Activated naive CD8-positive, alpha-beta T cell treated with anti-CD3 and anti-CD28 coated beads, Interleukin-2, amount 50 U/mL, for 16 hours (primary cell): ENCODE results near the gene OPN1LW.
"Not testable (repeated sequence)": the region's sequence is repeated elsewhere in the genome, so short reads cannot be mapped to it uniquely, and the experiment has no call there.

Experiments used
- DNase-seq: peaks from one replicate; pipeline ENCODE4 v3.0.0-alpha.2; 2020; ENCODE audit warnings: low read depth, low spot score

OPN1LW gene

GRCh38 chrX:154135458-154136229 lies 8.4 kb upstream of the OPN1LW start:
- DNase-seq: no peak

GRCh38 chrX:154136627-154137161 lies 7.3 kb upstream of the OPN1LW start:
- DNase-seq: peak; percentile 38

DNA sequence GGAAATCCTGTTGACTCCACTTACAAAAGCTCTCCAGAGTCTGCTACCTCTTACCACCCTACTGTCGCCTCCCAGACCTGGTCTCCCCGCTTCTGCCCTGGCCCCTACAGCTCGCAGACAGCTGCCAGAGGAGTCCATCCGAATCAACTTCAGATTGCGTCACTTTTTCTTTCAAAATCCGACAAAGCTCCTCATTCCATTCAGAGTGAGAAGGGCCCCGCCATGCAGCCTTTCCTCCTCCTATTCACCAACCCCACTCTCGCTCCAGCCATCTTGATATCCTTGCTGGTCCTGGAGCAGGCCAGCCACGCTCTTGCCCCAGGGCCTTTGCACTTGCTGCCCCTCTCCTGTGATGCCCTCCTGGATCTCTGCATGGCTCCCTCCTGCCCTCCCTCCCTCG lies 5.2 kb upstream of the OPN1LW start:
- no peak for DNase-seq

DNA sequence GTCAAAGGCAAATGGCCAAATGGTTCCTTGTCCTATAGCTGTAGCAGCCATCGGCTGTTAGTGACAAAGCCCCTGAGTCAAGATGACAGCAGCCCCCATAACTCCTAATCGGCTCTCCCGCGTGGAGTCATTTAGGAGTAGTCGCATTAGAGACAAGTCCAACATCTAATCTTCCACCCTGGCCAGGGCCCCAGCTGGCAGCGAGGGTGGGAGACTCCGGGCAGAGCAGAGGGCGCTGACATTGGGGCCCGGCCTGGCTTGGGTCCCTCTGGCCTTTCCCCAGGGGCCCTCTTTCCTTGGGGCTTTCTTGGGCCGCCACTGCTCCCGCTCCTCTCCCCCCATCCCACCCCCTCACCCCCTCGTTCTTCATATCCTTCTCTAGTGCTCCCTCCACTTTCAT lies 3.8 kb upstream of the OPN1LW start:
- DNase-seq: no peak

DNA sequence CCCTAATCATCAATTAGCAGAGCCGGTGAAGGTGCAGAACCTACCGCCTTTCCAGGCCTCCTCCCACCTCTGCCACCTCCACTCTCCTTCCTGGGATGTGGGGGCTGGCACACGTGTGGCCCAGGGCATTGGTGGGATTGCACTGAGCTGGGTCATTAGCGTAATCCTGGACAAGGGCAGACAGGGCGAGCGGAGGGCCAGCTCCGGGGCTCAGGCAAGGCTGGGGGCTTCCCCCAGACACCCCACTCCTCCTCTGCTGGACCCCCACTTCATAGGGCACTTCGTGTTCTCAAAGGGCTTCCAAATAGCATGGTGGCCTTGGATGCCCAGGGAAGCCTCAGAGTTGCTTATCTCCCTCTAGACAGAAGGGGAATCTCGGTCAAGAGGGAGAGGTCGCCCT lies 3.3 kb upstream of the OPN1LW start:
- no peak for DNase-seq

DNA sequence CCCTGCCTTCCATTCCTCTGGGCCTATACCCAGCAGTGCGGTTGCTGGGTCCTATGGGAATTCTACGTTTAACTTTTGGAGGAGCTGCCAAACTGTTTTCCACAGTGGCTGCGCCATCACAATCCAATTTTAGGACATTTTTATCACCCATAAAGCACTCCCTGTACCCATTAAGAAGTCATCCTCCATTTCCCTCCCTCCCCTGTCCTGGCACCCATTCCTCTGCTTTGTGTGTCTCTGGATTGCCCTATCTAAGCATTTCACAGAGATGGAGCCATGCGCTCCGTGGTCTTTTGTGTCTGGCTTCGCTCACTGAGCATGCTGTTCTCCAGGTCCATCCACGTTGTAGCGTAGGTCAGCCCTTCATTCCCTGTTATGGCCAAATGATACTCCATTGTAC lies 1.7 kb upstream of the OPN1LW start:
- no peak for DNase-seq

DNA sequence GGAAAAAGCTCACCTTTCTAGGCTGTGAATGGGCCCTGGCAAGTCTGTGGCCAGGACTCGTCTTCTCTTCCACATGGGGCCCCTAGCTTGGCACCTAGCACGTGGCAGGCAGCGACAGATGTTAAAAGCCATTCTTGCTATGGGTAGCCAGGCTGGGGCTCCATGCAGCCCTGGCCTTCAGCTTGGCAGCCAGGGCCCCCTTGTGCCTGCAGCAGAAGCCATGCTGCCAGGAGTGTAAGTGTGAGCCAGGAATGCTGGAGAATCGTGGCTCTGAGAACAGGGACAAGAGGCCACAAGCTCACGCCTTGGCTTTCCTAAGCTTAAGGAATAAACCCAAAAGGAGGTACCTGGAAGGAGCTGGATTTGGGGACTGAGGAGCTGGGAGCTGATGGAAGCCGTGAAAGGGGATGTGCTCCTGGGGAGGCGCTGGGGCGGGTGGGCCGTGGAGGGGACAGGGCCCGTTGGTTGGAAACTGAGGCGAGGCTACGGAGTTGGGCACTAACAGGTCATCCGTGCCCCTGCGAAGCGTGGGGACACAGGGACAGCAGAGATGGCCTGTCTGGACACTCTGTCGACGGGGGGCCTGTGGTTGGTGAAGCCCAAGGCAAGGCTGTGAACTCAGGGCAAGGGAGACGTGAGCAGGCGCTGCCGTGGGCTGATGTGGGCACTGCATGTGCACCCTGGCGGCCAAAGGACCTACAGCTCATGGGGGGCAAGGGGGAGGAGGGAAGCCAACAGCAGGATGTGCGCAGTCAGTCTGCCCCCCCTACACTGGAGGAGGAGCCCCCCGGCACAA lies 895 bp upstream of the OPN1LW start:
- DNase-seq: no peak

- DNase-seq: not testable (repeated sequence)
These were observed 7.0 kb downstream of the OPN1LW start for GRCh38 chrX:154151030-154151429.

DNA sequence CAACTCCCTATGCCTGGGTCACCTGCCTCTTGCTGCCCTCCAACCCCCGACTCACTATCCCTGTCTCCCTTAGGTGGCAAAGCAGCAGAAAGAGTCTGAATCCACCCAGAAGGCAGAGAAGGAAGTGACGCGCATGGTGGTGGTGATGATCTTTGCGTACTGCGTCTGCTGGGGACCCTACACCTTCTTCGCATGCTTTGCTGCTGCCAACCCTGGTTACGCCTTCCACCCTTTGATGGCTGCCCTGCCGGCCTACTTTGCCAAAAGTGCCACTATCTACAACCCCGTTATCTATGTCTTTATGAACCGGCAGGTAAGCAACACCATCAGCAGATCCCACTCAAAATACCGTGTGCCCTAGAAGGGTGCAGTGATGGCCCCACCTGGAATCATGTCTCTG lies 12.2 kb downstream of the OPN1LW start:
- DNase-seq: not testable (repeated sequence)

DNA sequence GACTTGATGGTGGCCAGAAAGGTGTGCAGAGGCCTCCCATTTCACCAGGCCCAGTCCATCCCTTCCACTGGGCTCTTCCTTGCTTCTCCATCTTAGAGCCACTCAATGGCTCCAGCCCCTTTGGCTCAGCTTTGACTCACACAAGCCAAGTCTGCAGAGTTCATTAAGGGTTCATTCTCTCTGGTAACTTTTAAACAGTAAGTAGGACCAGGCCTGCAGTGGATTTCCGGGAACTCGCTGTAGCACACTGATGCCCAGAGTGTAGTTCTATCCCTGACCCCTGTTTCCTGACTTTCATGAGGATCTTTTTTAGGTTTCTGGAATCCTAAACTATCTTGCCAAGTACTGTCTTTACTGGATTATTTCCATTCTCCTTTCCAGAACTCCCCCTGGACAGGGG lies 13.2 kb downstream of the OPN1LW start:
- not testable (repeated sequence) for DNase-seq

DNA sequence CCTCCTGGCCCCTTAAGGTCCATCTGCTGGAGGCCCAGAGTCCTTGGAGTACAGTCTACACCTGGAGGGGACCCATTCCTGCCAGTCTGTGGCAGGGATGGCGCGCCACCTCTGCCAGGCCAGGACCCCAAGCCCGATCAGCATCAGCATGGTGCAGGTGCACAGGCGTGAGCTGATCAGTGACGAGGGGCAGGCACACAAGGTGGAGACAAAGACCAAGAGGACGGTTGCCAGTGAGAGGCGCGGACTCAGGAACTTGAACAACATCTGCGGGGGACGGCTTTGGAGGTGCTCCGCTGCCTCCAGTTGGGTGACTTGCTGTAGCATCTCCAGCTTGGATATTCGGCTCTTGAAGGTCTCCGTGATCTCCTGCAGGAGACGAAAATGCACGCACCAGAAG lies 15.3 kb downstream of the OPN1LW start:
- not testable (repeated sequence) for DNase-seq

DNA sequence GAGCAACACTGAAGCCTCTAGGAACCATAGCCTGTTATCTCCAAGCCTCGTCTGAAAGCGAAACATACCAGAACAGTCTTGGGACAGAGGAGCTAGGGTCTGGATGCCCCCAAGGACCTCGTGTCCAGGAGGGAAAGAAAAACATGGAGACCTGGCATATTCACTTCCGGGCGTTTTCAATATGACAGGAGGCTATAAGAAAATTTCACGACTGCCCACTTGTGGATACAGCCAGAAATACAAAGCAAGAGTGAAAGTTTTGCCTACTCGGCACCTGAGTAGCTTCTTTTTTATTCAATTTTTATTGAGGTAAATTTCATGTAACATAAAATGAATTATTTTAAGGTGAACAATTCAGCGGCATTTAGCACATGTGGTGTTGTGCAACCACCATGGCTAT lies 20.9 kb downstream of the OPN1LW start:
- DNase-seq: not testable (repeated sequence)

DNA sequence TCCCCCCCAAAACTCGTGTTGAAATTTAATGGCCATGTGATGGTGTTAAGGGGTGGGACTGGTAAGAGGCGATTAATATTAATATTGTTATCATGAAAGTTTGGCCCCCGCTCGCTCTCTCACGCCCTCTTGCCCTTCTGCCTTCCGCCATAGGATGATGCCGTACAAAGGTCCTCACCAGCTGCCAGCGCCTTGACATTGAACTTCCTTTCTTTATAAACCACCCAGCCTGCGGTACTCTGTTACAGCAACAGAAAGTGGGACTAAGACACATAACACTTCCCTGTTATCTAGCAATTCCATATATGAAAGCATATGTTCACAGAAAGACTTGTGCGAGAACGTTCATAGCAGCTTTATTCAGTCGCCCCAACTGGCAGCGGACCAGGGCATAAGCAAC lies 24.3 kb downstream of the OPN1LW start:
- DNase-seq: not testable (repeated sequence)

DNA sequence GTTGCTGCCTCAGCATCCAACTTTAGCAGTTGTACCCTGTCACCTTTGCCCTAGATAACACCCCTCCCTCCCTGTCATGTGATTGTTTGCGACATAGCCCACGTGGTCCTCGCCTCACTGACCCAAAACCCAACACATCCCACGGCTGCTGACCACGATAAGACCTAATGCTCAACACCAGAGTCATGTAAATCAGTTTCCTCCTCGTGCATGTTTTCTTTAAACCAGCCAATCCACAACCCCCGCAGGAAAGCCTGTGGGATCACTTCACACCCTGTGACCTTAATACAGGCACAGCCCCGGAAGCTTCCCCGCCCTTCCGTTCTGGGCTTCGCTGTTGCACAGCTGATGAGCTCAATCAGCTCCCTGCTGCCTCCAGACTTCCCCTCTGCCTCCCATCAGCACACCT lies 28.5 kb downstream of the OPN1LW start:
- not testable (repeated sequence) for DNase-seq

DNA sequence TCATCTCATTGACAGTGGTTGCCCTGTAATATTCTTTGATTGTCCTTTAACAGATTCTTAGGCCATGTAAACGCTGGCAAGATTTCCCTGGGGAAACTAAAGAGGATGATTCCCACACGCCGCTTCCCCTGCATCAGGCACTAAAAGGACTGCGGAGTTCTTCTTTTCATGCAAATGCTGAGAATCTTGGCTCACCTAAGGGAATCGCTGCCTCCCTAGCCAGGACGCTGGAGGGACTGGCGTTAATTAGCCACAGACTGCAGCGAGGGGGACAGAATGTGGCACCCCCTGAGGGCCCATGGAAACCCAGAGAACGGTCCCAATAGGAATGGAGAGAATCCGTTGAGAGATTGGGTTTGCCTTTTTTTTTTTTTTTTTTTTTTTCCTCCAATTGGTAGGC lies 30.3 kb downstream of the OPN1LW start:
- not testable (repeated sequence) for DNase-seq

DNA sequence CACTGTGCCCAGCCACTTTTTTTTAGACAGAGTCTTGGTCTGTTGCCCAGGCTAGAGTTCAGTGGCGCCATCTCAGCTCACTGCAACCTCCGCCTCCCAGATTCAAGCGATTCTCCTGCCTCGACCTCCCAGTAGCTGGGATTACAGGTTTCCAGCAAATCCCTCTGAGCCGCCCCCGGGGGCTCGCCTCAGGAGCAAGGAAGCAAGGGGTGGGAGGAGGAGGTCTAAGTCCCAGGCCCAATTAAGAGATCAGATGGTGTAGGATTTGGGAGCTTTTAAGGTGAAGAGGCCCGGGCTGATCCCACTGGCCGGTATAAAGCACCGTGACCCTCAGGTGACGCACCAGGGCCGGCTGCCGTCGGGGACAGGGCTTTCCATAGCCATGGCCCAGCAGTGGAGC lies 38.3 kb downstream of the OPN1LW start, which contains the start of gene OPN1MW:
TSS of gene OPN1MW (plus strand) at position 301 of the 400 bp plus-strand sequence. CDS start at position 383, 82 bp downstream.
- DNase-seq: not testable (repeated sequence)

GRCh38 chrX:154183794-154184193 lies 39.8 kb downstream of the OPN1LW start:
- not testable (repeated sequence) for DNase-seq

- not testable (repeated sequence) for DNase-seq
These were observed 48.8 kb downstream of the OPN1LW start for GRCh38 chrX:154192846-154193245.

DNA sequence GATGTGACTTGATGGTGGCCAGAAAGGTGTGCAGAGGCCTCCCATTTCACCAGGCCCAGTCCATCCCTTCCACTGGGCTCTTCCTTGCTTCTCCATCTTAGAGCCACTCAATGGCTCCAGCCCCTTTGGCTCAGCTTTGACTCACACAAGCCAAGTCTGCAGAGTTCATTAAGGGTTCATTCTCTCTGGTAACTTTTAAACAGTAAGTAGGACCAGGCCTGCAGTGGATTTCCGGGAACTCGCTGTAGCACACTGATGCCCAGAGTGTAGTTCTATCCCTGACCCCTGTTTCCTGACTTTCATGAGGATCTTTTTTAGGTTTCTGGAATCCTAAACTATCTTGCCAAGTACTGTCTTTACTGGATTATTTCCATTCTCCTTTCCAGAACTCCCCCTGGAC lies 50.3 kb downstream of the OPN1LW start:
- DNase-seq: not testable (repeated sequence)

DNA sequence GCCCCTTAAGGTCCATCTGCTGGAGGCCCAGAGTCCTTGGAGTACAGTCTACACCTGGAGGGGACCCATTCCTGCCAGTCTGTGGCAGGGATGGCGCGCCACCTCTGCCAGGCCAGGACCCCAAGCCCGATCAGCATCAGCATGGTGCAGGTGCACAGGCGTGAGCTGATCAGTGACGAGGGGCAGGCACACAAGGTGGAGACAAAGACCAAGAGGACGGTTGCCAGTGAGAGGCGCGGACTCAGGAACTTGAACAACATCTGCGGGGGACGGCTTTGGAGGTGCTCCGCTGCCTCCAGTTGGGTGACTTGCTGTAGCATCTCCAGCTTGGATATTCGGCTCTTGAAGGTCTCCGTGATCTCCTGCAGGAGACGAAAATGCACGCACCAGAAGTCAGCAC lies 52.4 kb downstream of the OPN1LW start:
- not testable (repeated sequence) for DNase-seq
